ENCODE data around the gene SPEF2. TPM values are rescaled to one million over a fixed set of nuclear protein-coding genes. Genes with fewer than 3 reads are reported as not detected.

SPEF2 gene
- 1 to 10 TPM; 6.7 to 8.3 TPM for total RNA-seq

DNA sequence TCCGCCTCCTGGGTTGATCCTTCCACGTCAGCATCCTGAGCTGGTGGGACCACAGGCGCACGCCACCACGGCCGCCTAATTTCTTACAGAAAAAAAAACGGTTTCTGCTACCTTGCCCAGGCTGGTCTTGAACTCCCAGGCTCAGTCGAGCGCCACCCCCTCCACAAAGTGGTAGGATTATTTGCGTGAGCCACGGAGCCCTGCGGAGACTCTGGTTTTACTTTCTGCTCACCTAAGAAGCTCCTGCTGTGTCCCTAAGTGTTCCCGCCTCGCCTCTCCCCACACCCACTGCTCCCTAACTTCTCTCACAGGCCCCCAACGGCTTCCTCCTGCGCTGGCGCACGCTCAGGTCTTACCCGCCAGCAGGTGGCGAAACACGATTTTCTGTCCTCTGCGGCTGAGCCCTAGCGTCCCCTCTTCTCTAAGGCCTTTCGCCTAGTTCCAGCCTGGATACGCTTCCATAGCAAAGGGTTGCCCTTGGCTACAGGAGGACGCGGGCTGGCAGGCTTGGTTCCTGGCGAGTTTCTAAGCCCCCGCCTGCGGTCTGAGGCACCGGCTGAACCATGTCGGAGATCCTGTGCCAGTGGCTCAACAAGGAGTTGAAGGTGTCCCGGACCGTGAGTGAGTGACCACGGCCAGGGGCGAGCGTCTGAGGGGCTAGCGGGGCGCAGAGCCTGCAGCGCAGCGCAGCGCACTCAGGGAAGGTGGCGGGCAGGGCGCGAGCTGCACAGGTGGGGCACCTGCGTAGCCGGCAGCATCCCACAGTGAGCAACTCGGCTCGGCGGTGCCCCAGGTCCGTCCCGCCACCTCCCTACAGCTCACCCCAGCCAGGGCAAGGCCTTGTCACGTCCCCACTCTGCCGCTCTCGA is at the start of gene SPEF2:
Gene SPEF2, plus strand, starts transcription at position 429 of the 869 bp plus-strand sequence. Its CDS starts 135 bp downstream, at position 564.
- CTCF ChIA-PET, result interaction anchor here (0.8 to 3.1 kb wide), 11 partner anchors 8 to 314 kb away, joined by 3 to 13 read pairs (median 4); no protein-coding TSS in a partner anchor
- POLR2A ChIA-PET, result interaction anchor here (0.6 to 0.8 kb wide), 3 partner anchors 9 to 421 kb away, joined by 3 read pairs; no protein-coding TSS in a partner anchor

GRCh38 chr5:35575578-35575977 is 42.1 kb upstream of the SPEF2 start:
- ChIA-PET CTCF (no interaction called here), POLR2A (no interaction called here)

GRCh38 chr5:35587419-35587818 is 30.2 kb upstream of the SPEF2 start:
- POLR2A ChIA-PET, result no interaction called here
- CTCF ChIA-PET, result no interaction called here

- CTCF ChIA-PET, result no interaction called here
- POLR2A ChIA-PET, result no interaction called here
Measured at GRCh38 chr5:35593338-35593737, 24.3 kb upstream of the SPEF2 start.

GRCh38 chr5:35598707-35599370 is 18.8 kb upstream of the SPEF2 start:
- CTCF ChIA-PET, result no interaction called here
- POLR2A ChIA-PET, result no interaction called here

GRCh38 chr5:35600591-35600990 is 17.1 kb upstream of the SPEF2 start:
- ChIA-PET CTCF (no interaction called here), POLR2A (no interaction called here)

DNA sequence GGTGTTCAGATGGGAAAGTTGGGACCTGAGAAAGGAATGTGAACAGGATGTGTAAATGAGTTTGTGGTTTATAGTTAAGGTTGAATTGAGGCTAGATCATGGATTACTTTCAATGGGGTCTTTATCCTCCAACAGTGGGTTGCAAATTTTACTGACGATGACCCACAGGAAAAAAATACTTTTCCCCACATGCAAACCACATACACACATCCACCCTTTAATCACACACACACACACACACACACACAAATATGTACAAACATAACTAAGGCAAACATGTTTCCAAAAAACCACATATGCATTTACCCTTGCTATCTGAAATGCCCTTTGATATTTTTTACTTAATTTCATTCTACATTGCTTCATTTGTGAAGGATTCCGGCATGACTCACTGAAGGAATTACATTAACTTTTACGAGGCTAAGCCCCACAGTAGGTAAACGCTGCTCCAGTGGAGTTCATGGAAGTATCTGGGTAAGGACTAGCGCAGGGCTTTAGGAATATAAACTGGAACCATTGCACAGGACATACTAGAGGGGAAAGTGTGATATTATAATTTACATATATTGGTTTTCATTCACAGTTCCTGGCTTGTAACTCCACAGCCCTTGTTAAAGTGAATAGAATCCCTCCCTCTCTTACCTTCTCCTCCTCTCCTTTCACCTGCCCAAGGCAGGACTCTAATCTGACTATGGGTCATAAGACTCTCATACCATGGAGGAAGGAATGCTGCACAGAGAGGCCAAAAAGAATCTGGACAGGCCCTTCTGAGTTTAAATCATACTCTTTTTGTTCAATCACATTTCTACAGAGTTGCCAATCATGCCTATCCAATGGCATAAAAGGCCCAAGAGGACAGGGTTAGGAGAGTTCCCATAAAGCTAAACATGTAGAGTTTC is 8.5 kb upstream of the SPEF2 start:
- ChIA-PET POLR2A (no interaction called here), CTCF (no interaction called here)

- CTCF ChIA-PET, result interaction anchor here (0.8 to 3.1 kb wide), 11 partner anchors 9 to 315 kb away, joined by 3 to 13 read pairs (median 4); no protein-coding TSS in a partner anchor
Measured at GRCh38 chr5:35617060-35617434, 616 bp upstream of the SPEF2 start.

GRCh38 chr5:35618304-35618636 is 607 bp downstream of the SPEF2 start:
- ChIA-PET POLR2A (no interaction called here), CTCF (interaction anchor here (1.4 to 3.1 kb wide), 4 partner anchors 8 to 314 kb away, joined by 4 to 13 read pairs (median 4); no protein-coding TSS in a partner anchor)

More at GRCh38 chr5:35617060-35617434, 616 bp upstream of the SPEF2 start:
- POLR2A ChIA-PET, result interaction anchor here (0.6 to 0.8 kb wide), 3 partner anchors 9 to 422 kb away, joined by 3 read pairs; no protein-coding TSS in a partner anchor

DNA sequence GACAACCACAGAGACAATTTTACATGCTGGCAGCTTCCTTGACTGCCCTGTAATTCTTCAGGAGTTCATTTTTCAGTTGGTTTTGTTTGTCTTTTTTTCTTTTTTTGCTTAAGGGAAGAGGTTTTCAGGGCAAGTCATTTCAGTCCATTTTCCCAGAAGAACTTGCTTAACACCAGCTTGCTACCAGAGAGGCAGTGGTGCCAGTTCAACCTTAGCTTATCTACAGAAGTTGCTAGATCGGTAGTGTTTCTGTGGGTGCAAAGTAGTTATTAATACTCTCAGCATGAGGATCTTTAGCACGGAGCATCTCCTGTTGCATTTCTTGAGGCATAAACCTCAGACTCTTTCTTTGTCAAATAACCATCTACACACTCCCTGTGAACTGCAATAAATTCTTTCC is 1.1 kb downstream of the SPEF2 start:
- POLR2A ChIA-PET, result no interaction called here
- CTCF ChIA-PET, result interaction anchor here (2.1 to 3.1 kb wide), 2 partner anchors 308 to 313 kb away, joined by 4 to 13 read pairs; no protein-coding TSS in a partner anchor

- POLR2A ChIA-PET, result no interaction called here
Measured at GRCh38 chr5:35622974-35623373, 5.3 kb downstream of the SPEF2 start.

DNA sequence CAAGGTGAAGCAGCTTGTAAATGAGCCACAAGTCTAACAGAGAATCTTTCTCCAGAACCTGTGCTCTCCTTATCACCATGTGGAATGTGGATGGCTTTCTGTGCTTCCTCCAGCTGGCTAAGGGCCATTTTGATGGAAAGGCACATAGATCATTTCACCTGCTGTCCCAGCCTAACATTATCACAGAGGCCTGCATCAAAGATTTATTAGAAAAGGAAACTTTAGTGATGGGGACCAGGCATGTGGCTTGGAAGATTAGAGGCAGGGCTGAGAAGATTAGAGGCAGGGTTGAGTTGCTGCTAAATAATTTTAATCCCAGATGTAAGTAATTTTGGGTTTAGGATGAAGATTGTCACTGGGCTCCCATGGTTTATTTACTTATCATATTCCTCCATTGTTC is 6.3 kb downstream of the SPEF2 start:
- ChIA-PET POLR2A (no interaction called here), CTCF (no interaction called here)

More at GRCh38 chr5:35622974-35623373, 5.3 kb downstream of the SPEF2 start:
- CTCF ChIA-PET, result no interaction called here

GRCh38 chr5:35626108-35626507 is 8.4 kb downstream of the SPEF2 start:
- CTCF ChIA-PET, result interaction anchor here (1.2 to 1.4 kb wide), 3 partner anchors 8 to 300 kb away, joined by 4 to 5 read pairs (median 4); partner anchors contain the start of gene SPEF2
- POLR2A ChIA-PET, result interaction anchor here (0.8 to 0.9 kb wide), 2 partner anchors 9 to 226 kb away, joined by 3 read pairs; partner anchors contain the start of gene SPEF2

DNA sequence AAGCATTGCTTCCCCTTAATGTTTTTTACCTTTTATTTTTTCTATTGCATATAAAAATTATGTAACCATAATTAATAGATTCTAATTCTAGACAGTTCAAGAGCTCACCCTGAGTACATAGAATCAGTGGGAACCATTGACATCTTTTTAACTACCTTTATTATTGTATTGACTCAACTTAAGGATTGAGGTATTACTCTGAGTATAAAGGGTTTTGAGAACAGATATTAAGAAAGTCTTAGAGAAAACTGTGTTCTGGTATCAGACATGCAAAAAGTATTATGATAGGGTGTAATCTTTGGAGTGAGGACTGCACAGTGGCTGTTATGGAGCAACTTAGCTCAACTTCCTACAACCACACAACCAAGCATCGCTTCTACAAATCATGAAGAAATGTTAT is 8.9 kb downstream of the SPEF2 start:
- CTCF ChIA-PET, result interaction anchor here (1.2 to 1.4 kb wide), 3 partner anchors 9 to 300 kb away, joined by 4 to 5 read pairs (median 4); partner anchors contain the start of gene SPEF2
- POLR2A ChIA-PET, result interaction anchor here (0.8 to 0.9 kb wide), 2 partner anchors 9 to 226 kb away, joined by 3 read pairs; partner anchors contain the start of gene SPEF2

GRCh38 chr5:35634326-35634725 is 16.7 kb downstream of the SPEF2 start:
- ChIA-PET CTCF (no interaction called here), POLR2A (no interaction called here)

GRCh38 chr5:35640623-35641022 is 23.0 kb downstream of the SPEF2 start:
- CTCF ChIA-PET, result no interaction called here
- POLR2A ChIA-PET, result no interaction called here

DNA sequence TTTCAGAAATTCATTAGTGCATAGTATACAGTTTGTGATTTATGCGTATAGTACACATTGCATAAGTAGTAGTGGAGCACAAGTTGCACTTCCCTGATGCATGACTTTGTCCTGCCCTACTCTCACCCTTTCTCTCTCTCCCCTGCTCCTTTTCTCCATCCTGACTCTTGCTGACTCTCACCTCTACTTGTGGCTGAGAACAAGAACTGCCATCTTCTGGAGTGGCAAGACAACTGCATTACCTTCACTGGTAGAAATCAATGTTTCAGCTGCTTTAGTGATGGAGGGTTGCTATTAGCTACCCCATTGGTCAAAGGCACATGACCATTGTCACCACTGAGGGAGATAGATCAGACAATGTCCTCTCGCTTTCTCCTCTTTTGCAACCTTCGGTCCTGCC is 26.9 kb downstream of the SPEF2 start:
- ChIA-PET CTCF (interaction anchor here (1.7 kb wide), 1 partner anchor 282 kb away, joined by 4 read pairs; no protein-coding TSS in a partner anchor), POLR2A (no interaction called here)

DNA sequence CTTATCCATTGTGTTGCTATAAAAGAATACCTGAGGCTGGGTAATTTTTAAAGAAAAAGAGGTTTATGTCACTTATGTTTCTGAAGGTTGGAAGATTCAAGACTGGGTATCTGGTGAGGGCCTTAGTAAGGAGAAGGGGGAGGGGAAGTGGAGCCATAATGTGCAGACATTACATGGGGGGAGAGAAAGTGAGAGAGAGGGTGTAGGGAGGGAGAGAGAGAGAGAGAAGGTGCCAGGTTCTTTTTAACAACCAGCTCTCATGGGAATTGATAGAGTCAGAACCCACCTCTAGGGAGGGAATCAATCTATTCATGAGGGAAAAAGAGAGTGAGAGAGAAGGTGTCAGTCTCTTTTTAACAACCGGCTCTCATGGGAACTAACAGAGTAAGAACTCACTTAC is 29.5 kb downstream of the SPEF2 start:
- CTCF ChIA-PET, result no interaction called here
- POLR2A ChIA-PET, result no interaction called here

- POLR2A ChIA-PET, result no interaction called here
- CTCF ChIA-PET, result interaction anchor here (0.6 kb wide), 1 partner anchor 146 kb away, joined by 3 read pairs; no protein-coding TSS in a partner anchor
Measured at GRCh38 chr5:35647712-35648111, 30.0 kb downstream of the SPEF2 start.

Data from activated CD8-positive, alpha-beta memory T cell treated with anti-CD3 and anti-CD28 coated beads for 36 hours (primary cell).